ENCODE measurements around the gene COL9A3.

Gene COL9A3

DNA sequence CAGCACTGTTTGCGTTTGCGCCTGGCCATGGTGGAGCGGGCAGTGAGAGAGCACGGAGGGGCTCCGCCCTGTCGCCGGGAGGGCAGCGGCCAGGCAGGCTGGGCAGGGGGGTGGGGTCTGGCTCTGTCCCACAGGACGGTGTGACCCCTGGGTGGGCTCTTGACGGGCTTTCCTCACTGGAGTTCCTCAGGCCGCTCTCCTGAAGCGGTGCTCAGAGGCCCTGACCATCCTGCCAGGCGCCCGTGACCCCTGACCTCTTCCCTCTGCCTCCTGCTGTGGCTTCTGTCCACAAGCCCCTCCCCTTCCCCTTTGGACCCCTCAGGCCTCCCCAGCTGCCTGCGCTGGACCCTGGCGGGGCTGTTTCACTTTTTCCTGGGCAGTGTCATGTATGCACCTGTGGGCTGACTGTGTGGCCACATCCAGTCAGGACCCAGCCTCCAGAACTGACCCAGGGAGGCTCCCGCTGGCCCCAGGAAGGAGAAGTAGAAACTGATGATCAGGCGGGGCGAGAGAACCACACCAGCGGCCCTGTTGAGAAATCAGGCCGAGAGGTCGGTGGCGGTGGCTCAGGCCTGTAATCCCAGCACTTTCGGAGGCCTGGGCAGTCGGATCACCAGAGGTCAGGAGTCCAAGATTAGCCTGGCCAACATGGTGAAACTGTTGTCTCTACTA, 11.0 kb upstream of the COL9A3 start:
- H3K27me3 ChIP-seq (ENCODE audit: control insufficient read depth in 1 of 2, insufficient read depth in 2 of 2, low read length in 2 of 2): no peaks in the 10 kb centered on the region
- H3K4me3 ChIP-seq (ENCODE audit: low read length in 2 of 2): peak overlapping the region; percentile 78 to 88
- H3K27ac ChIP-seq (ENCODE audit: low read length): peak overlapping the region; percentile 37
- H3K36me3 ChIP-seq (ENCODE audit: control insufficient read depth in 2 of 2, insufficient read depth in 2 of 2, low read length in 2 of 2): peaks cover 16 to 25% of the 10 kb centered on the region in 2 donors
- no peaks in the 10 kb centered on the region for H3K9me3 ChIP-seq (ENCODE audit: control insufficient read depth in 2 of 2, low read length in 2 of 2)
- H3K9ac ChIP-seq (ENCODE audit: low read length in 2 of 2): peak overlapping the region; percentile 64 to 84
- peaks cover 45% of the 10 kb centered on the region for H3K4me1 ChIP-seq (ENCODE audit: control insufficient read depth, insufficient read depth, low read length)

GRCh38 chr20:62806383-62807050, 10.3 kb upstream of the COL9A3 start:
- peak overlapping the region; percentile 78 to 88 for H3K4me3 ChIP-seq (ENCODE audit: low read length in 2 of 2)
- H3K27me3 ChIP-seq (ENCODE audit: control insufficient read depth in 1 of 2, insufficient read depth in 2 of 2, low read length in 2 of 2): no peaks in the 10 kb centered on the region
- peak overlapping the region; percentile 64 to 84 for H3K9ac ChIP-seq (ENCODE audit: low read length in 2 of 2)
- peak overlapping the region; percentile 37 for H3K27ac ChIP-seq (ENCODE audit: low read length)
- no peaks in the 10 kb centered on the region for H3K9me3 ChIP-seq (ENCODE audit: control insufficient read depth in 2 of 2, low read length in 2 of 2)
- peaks cover 45% of the 10 kb centered on the region for H3K4me1 ChIP-seq (ENCODE audit: control insufficient read depth, insufficient read depth, low read length)
- peaks cover 14 to 26% of the 10 kb centered on the region in 2 donors for H3K36me3 ChIP-seq (ENCODE audit: control insufficient read depth in 2 of 2, insufficient read depth in 2 of 2, low read length in 2 of 2)

- Histone ChIP-seq H3K36me3 (ENCODE audit: control insufficient read depth in 2 of 2, insufficient read depth in 2 of 2, low read length in 2 of 2) (peaks cover 18 to 30% of the 10 kb centered on the region in 2 donors), H3K9ac (ENCODE audit: low read length in 2 of 2) (no peak overlapping the region), H3K4me3 (ENCODE audit: low read length in 2 of 2) (no peak overlapping the region), H3K4me1 (ENCODE audit: control insufficient read depth, insufficient read depth, low read length) (peaks cover 39% of the 10 kb centered on the region), H3K27ac (ENCODE audit: low read length) (no peak overlapping the region), H3K27me3 (ENCODE audit: control insufficient read depth in 1 of 2, insufficient read depth in 2 of 2, low read length in 2 of 2) (no peaks in the 10 kb centered on the region), H3K9me3 (ENCODE audit: control insufficient read depth in 2 of 2, low read length in 2 of 2) (no peaks in the 10 kb centered on the region)
Observed at GRCh38 chr20:62807444-62808210, 9.2 kb upstream of the COL9A3 start.

DNA sequence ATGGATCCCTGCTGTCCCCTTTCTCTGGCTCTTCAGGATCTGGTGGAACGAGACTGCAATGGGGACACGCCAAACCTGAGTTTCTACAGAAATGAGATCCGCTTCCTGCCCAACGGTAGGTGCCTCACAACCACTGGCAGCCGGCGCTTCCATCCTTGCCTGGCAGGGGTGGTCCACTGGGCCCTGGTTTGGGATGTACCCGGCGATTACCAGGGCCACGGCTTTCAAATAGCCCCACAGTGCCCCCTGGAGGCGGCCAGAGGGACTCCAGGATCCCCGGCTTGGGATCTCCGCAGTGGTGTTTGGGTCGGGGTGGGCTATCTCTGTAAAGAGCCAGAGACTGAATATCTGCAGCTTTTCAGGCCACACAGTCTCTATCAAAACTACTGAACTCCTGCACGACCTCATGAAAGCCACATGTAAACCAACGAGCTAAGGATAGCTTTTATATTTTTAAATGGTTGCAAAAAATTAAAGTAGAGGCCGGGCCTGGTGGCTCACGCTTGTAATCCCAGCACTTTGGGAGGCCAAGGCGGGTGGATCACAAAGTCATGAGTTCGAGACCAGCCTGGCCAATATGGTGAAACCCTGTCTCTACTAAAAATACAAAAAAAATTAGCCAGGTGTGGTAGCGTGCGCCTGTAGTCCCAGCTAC, 8.5 kb upstream of the COL9A3 start:
- Histone ChIP-seq H3K4me1 (ENCODE audit: control insufficient read depth, insufficient read depth, low read length) (peaks cover 35% of the 10 kb centered on the region), H3K27ac (ENCODE audit: low read length) (no peak overlapping the region), H3K9ac (ENCODE audit: low read length in 2 of 2) (no peak overlapping the region), H3K27me3 (ENCODE audit: control insufficient read depth in 1 of 2, insufficient read depth in 2 of 2, low read length in 2 of 2) (no peaks in the 10 kb centered on the region), H3K36me3 (ENCODE audit: control insufficient read depth in 2 of 2, insufficient read depth in 2 of 2, low read length in 2 of 2) (peaks cover 18 to 30% of the 10 kb centered on the region in 2 donors), H3K4me3 (ENCODE audit: low read length in 2 of 2) (no peak overlapping the region), H3K9me3 (ENCODE audit: control insufficient read depth in 2 of 2, low read length in 2 of 2) (no peaks in the 10 kb centered on the region)

GRCh38 chr20:62809530-62810428, 7.1 kb upstream of the COL9A3 start:
- Histone ChIP-seq H3K4me1 (ENCODE audit: control insufficient read depth, insufficient read depth, low read length) (peaks cover 27% of the 10 kb centered on the region), H3K9ac (ENCODE audit: low read length in 2 of 2) (no peak overlapping the region), H3K36me3 (ENCODE audit: control insufficient read depth in 2 of 2, insufficient read depth in 2 of 2, low read length in 2 of 2) (peaks cover 18 to 30% of the 10 kb centered on the region in 2 donors), H3K27ac (ENCODE audit: low read length) (no peak overlapping the region), H3K4me3 (ENCODE audit: low read length in 2 of 2) (no peak overlapping the region), H3K27me3 (ENCODE audit: control insufficient read depth in 1 of 2, insufficient read depth in 2 of 2, low read length in 2 of 2) (peaks cover 3 to 5% of the 10 kb centered on the region in 2 donors), H3K9me3 (ENCODE audit: control insufficient read depth in 2 of 2, low read length in 2 of 2) (no peaks in the 10 kb centered on the region)

DNA sequence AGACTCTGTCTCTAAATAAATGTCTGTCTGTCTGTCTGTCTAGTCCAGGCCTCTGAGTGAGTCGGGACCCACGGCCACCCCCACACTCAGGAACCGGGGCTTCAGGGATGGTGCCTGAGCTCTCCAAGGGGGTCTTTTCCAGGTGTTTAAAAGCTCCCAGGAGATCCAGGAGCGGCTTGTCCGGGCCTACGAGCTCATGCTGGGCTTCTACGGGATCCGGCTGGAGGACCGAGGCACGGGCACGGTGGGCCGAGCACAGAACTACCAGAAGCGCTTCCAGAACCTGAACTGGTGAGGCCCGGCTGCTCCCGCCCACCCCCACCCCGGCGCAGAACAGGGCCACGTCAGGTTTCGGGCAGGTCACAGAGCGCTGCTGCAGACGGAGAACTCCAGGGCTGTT, 5.5 kb upstream of the COL9A3 start:
- Histone ChIP-seq H3K27me3 (ENCODE audit: control insufficient read depth in 1 of 2, insufficient read depth in 2 of 2, low read length in 2 of 2) (peaks cover 18 to 20% of the 10 kb centered on the region in 2 donors), H3K36me3 (ENCODE audit: control insufficient read depth in 2 of 2, insufficient read depth in 2 of 2, low read length in 2 of 2) (peaks cover 18 to 30% of the 10 kb centered on the region in 2 donors), H3K9ac (ENCODE audit: low read length in 2 of 2) (no peak overlapping the region), H3K27ac (ENCODE audit: low read length) (no peak overlapping the region), H3K4me1 (ENCODE audit: control insufficient read depth, insufficient read depth, low read length) (peaks cover 31% of the 10 kb centered on the region), H3K4me3 (ENCODE audit: low read length in 2 of 2) (no peak overlapping the region), H3K9me3 (ENCODE audit: control insufficient read depth in 2 of 2, low read length in 2 of 2) (no peaks in the 10 kb centered on the region)

DNA sequence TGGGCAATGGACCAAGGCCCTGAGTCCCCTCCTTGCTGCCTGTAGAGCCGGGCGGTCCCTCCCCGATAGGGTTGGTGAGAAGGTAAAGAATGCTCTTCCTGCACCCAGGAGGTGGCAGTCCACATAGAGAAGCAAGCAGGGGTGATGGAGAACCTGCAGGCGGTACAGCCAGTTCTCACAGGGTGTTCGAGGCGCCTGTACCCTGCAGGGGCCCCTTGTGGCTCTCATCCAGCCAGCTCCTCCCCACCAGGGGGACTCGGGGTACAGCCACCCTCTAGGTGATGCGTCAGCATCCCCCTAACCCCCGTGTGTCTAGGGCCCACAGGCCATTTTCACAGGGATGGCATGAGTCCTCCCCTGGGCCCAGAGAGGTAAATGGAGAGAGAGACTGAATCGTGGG, 5.1 kb upstream of the COL9A3 start:
- Histone ChIP-seq H3K27me3 (ENCODE audit: control insufficient read depth in 1 of 2, insufficient read depth in 2 of 2, low read length in 2 of 2) (peaks cover 18 to 24% of the 10 kb centered on the region in 2 donors), H3K9me3 (ENCODE audit: control insufficient read depth in 2 of 2, low read length in 2 of 2) (no peaks in the 10 kb centered on the region), H3K4me3 (ENCODE audit: low read length in 2 of 2) (no peak overlapping the region), H3K27ac (ENCODE audit: low read length) (no peak overlapping the region), H3K36me3 (ENCODE audit: control insufficient read depth in 2 of 2, insufficient read depth in 2 of 2, low read length in 2 of 2) (peaks cover 18 to 30% of the 10 kb centered on the region in 2 donors), H3K4me1 (ENCODE audit: control insufficient read depth, insufficient read depth, low read length) (peaks cover 31% of the 10 kb centered on the region), H3K9ac (ENCODE audit: low read length in 2 of 2) (no peak overlapping the region)

GRCh38 chr20:62812181-62812906, 4.5 kb upstream of the COL9A3 start:
- Histone ChIP-seq H3K4me1 (ENCODE audit: control insufficient read depth, insufficient read depth, low read length) (peaks cover 29% of the 10 kb centered on the region), H3K4me3 (ENCODE audit: low read length in 2 of 2) (no peak overlapping the region), H3K9me3 (ENCODE audit: control insufficient read depth in 2 of 2, low read length in 2 of 2) (no peaks in the 10 kb centered on the region), H3K27ac (ENCODE audit: low read length) (no peak overlapping the region), H3K27me3 (ENCODE audit: control insufficient read depth in 1 of 2, insufficient read depth in 2 of 2, low read length in 2 of 2) (peaks cover 18 to 29% of the 10 kb centered on the region in 2 donors), H3K9ac (ENCODE audit: low read length in 2 of 2) (no peak overlapping the region), H3K36me3 (ENCODE audit: control insufficient read depth in 2 of 2, insufficient read depth in 2 of 2, low read length in 2 of 2) (peaks cover 18 to 30% of the 10 kb centered on the region in 2 donors)

DNA sequence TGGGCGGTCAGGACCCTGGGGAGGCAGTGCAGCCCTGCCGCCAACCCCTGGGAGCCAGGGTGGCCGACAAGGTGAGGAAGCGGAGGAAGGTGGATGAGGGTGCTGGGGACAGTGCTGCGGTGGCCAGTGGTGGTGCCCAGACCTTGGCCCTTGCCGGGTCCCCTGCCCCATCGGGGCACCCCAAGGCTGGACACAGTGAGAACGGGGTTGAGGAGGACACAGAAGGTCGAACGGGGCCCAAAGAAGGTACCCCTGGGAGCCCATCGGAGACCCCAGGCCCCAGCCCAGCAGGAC, 4.0 kb upstream of the COL9A3 start:
- peaks cover 21 to 34% of the 10 kb centered on the region in 2 donors for H3K27me3 ChIP-seq (ENCODE audit: control insufficient read depth in 1 of 2, insufficient read depth in 2 of 2, low read length in 2 of 2)
- no peaks in the 10 kb centered on the region for H3K9me3 ChIP-seq (ENCODE audit: control insufficient read depth in 2 of 2, low read length in 2 of 2)
- peaks cover 24% of the 10 kb centered on the region for H3K4me1 ChIP-seq (ENCODE audit: control insufficient read depth, insufficient read depth, low read length)
- no peak overlapping the region for H3K27ac ChIP-seq (ENCODE audit: low read length)
- H3K9ac ChIP-seq (ENCODE audit: low read length in 2 of 2): no peak overlapping the region
- H3K4me3 ChIP-seq (ENCODE audit: low read length in 2 of 2): no peak overlapping the region
- H3K36me3 ChIP-seq (ENCODE audit: control insufficient read depth in 2 of 2, insufficient read depth in 2 of 2, low read length in 2 of 2): peaks cover 15 to 25% of the 10 kb centered on the region in 2 donors
